K562 (cell line): Measurements from ENCODE around the gene SEBOX.

Source experiments
- ATF2 ChIP-seq: sonication (generic); formaldehyde crosslinking; IDR thresholded peaks from 2 replicates; pipeline ENCODE4 v1.8.1; 2022; ENCODE audit warnings: missing genetic modification reagents
- NR2C2 ChIP-seq, 2 experiments: fragments of 200-800 bp in 1 of 2; sonication (Bioruptor generic) in 1 of 2; sonication (generic) in 1 of 2; formaldehyde crosslinking in 1 of 2; IDR thresholded peaks; 2 replicates each; pipeline versions ENCODE4 v1.6.1 to v1.8.0; 2016 to 2022; ENCODE audit warnings: mild to moderate bottlenecking in 1 of 2, missing compliant biosample characterization in 1 of 2, missing genetic modification characterization in 1 of 2, missing genetic modification reagents in 1 of 2
- PKNOX1 ChIP-seq: fragments of 450-650 bp; IDR thresholded peaks from 2 replicates; pipeline ENCODE4 v1.6.1; 2016
- ZFP91 ChIP-seq: sonication (generic); formaldehyde crosslinking; IDR thresholded peaks from 2 replicates; pipeline ENCODE4 v1.8.0; 2022; ENCODE audit warnings: mild to moderate bottlenecking, missing genetic modification reagents
- ZNF12 ChIP-seq: sonication (generic); formaldehyde crosslinking; IDR thresholded peaks from 2 replicates; pipeline ENCODE4 v1.4.0; 2020; ENCODE audit warnings: mild to moderate bottlenecking, missing genetic modification reagents

- TF ChIP-seq ZFP91: no peak
- TF ChIP-seq PKNOX1: no peak
- no peak for TF ChIP-seq NR2C2 (CRISPR knock-in tag; IDR thresholded peaks at IDR 0.05)
- TF ChIP-seq NR2C2 (tag; IDR thresholded peaks at IDR 0.05): no peak
- TF ChIP-seq ATF2 (CRISPR knock-in tag): no peak
- no peak for TF ChIP-seq ZNF12 (CRISPR knock-in tag)
Observed at GRCh38 chr17:28390984-28391383, 26.0 kb upstream of the SEBOX start.
